Thoracic aorta (tissue), 2 donors: Measurements from ENCODE around the gene CALCA. TPM values are rescaled to one million over a fixed set of nuclear protein-coding genes. Genes with fewer than 3 reads are reported as not detected.

ENCODE experiments used
- ATAC-seq: fragments of 150-250 bp; one replicate; pipeline ENCODE4 v1.8.0; 2017; ENCODE audit warnings: low read depth; ENCODE audit not compliant: insufficient number of reproducible peaks, low FRiP score
- DNase-seq: peaks from one replicate; pipeline ENCODE4 v3.0.0-alpha.2; 2020; ENCODE audit warnings: low spot score
- H3K27ac ChIP-seq, 2 donors: fragments of 200-600 bp; sonication (generic); 1 replicate in 1 of 2; 2 replicates in 1 of 2; pipeline ENCODE4 v1.5.1; 2016; ENCODE audit warnings: mild to moderate bottlenecking in 2 of 2, moderate library complexity in 2 of 2
- H3K27me3 ChIP-seq: fragments of 200-600 bp; sonication (generic); replicated peaks from 2 replicates; pipeline ENCODE4 v1.6.0; 2016; ENCODE audit warnings: mild to moderate bottlenecking; ENCODE audit not compliant: insufficient read depth
- H3K36me3 ChIP-seq: fragments of 200-600 bp; sonication (generic); one replicate; pipeline ENCODE4 v1.5.1; 2016
- H3K4me1 ChIP-seq, 2 donors: fragments of 200-600 bp; sonication (generic); 1 replicate in 1 of 2; 2 replicates in 1 of 2; pipeline versions ENCODE4 v1.5.1 to v1.6.0; 2016; ENCODE audit warnings: low read depth in 2 of 2, mild to moderate bottlenecking in 1 of 2; ENCODE audit not compliant: control insufficient read depth in 1 of 2
- H3K4me3 ChIP-seq: fragments of 200-600 bp; sonication (generic); 2 replicates; pipeline ENCODE4 v1.5.1; 2016; ENCODE audit warnings: mild to moderate bottlenecking
- H3K9me3 ChIP-seq: fragments of 200-600 bp; sonication (generic); 2 replicates; pipeline ENCODE4 v1.5.1; 2016
- CTCF ChIP-seq: fragments of 200-600 bp; sonication (generic); IDR thresholded peaks from one replicate; pipeline ENCODE4 v1.5.1; 2019; ENCODE audit warnings: antibody characterized with exemption
- total RNA-seq, 2 donors: library from RNA; depleted of rRNA; stranded (reverse); fragments of >200 nt; gene quantifications; one replicate each; pipeline versions ENCODE4 v1.1.0 to v1.2.3, GENCODE V29; 2016

CALCA gene
- total RNA-seq, 2 donors from 2014 or later, result 3.1 TPM; not detected in 1

DNA sequence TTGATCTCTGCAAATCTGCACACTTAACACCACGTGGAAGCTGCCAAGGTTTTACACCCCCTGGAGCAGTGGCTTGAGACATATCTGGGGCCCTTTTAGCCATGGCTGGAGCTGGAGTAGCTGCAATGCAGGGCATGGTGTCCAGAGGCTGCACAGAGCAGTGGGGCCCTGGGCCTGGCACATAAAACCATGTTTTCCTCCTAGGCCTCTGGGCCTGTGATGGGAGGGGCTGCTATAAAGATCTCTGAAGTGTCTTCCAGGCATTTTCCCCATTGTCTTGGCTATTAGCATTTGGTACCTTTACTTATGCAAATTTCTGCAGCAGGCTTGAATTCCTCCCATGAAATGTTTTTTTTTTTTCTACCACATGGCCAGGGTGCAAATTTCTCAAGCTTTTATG lies 33.2 kb downstream of the CALCA start:
- ATAC-seq, result no peak
- no peak for TF ChIP-seq CTCF
- H3K4me1 ChIP-seq, result no peaks in the 10 kb centered on the region

DNA sequence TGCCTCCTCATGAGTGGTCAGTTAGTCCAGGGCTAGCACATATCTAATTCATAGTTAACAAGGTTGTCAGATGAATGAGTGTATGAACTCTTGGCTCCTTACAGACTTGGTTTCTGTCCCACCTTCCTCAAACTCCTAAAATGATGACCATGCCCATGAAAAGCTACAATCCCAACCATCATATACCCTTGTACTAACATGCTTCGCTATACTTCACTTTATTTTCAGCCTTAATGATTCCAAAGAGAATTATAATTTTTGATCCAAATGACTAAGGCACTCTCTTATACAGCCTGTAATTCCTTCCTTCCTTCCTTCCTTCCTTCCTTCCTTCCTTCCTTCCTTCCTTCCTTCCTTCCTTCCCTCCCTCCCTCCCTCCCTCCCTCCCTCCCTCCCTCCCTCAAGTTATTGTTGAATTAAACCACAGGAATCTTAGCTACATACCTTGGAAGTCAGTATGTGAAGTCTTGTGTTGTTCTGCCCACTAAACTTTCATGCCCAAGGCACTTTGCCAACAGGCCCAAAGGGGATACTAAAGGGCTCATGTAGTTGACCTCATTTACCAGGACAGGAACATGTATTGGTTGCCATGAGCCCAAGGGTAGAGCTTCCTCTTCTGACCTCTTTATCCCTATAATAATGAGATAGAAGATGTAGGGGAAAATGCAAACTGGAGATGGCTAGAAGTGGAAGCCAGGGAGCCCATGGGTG lies 37.4 kb downstream of the CALCA start:
- ATAC-seq, result no peak
- Histone ChIP-seq H3K9me3 (no peaks in the 10 kb centered on the region), H3K4me1 (no peaks in the 10 kb centered on the region), H3K36me3 (no peaks in the 10 kb centered on the region), H3K27me3 (no peaks in the 10 kb centered on the region), H3K27ac (no peak overlapping the region), H3K4me3 (no peak overlapping the region)
- DNase-seq, result no peak
- TF ChIP-seq CTCF, result no peak

More for the DNA sequence above, 33.2 kb downstream of the CALCA start:
- no peak for DNase-seq
- Histone ChIP-seq H3K4me3 (no peak overlapping the region), H3K9me3 (no peaks in the 10 kb centered on the region), H3K36me3 (no peaks in the 10 kb centered on the region), H3K27me3 (no peaks in the 10 kb centered on the region), H3K27ac (no peak overlapping the region)

- Histone ChIP-seq H3K4me3 (no peak overlapping the region), H3K36me3 (no peaks in the 10 kb centered on the region), H3K27ac (no peak overlapping the region), H3K4me1 (no peaks in the 10 kb centered on the region), H3K27me3 (no peaks in the 10 kb centered on the region), H3K9me3 (no peaks in the 10 kb centered on the region)
- no peak for DNase-seq
- TF ChIP-seq CTCF, result no peak
- ATAC-seq, result no peak
These were observed 39.7 kb downstream of the CALCA start for GRCh38 chr11:14932447-14932846.

GRCh38 chr11:14930369-14930768 lies 41.8 kb downstream of the CALCA start:
- Histone ChIP-seq H3K27me3 (no peaks in the 10 kb centered on the region), H3K4me1 (no peaks in the 10 kb centered on the region), H3K9me3 (no peaks in the 10 kb centered on the region), H3K4me3 (no peak overlapping the region), H3K27ac (no peak overlapping the region), H3K36me3 (no peaks in the 10 kb centered on the region)
- ATAC-seq, result no peak
- no peak for DNase-seq
- TF ChIP-seq CTCF, result no peak

DNA sequence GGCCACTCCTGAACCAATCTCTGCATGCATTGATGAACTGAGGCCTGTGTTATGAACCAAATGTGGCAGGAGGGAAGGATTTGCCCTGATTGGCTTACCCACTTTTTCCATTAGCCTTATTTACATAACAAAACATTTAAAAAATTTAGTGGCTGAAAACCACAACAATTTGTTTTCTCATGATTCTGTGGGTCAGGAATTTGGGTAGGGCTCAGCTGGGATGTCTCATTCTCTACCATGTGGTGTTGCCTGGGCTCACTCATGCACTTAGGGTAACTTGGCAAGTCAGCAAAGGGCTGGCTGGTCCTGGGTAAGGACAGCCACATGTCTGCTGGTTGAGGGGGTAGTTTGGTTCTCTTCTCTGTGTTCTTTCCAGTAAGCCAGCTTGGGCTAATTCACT lies 45.0 kb downstream of the CALCA start:
- H3K4me1 ChIP-seq, result no peaks in the 10 kb centered on the region
- TF ChIP-seq CTCF, result no peak
- no peak for DNase-seq
- no peaks in the 10 kb centered on the region for H3K9me3 ChIP-seq
- H3K4me3 ChIP-seq, result no peak overlapping the region
- no peak overlapping the region for H3K27ac ChIP-seq
- H3K36me3 ChIP-seq, result no peaks in the 10 kb centered on the region
- H3K27me3 ChIP-seq, result no peaks in the 10 kb centered on the region
- no peak for ATAC-seq
